HG03135 (cell line): ENCODE measurements around the gene KIR2DL1.
"Not testable (repeated sequence)": the region's sequence is repeated elsewhere in the genome, so short reads cannot be mapped to it uniquely, and the experiment has no call there.

Source experiments
- ATAC-seq: cut with Tn5 transposase; IDR thresholded peaks from one replicate; pipeline ENCODE4 v1.9.1; 2021; ENCODE audit warnings: mild to moderate bottlenecking, moderate library complexity; ENCODE audit not compliant: unreplicated experiment

The KIR2DL1 gene

GRCh38 chr19:54769646-54770045, at the start of gene KIR2DL1:
KIR2DL1 (plus strand) TSS chr19:54769793; CDS start chr19:54769851, 58 bp downstream.
- not testable (repeated sequence) for ATAC-seq

GRCh38 chr19:54724142-54724541, 45.5 kb upstream of the KIR2DL1 start, which contains the start of gene KIR3DL3:
KIR3DL3 (plus strand) TSS chr19:54724442; CDS start chr19:54724497, 55 bp downstream.
- no peak for ATAC-seq

GRCh38 chr19:54724644-54725043, 44.9 kb upstream of the KIR2DL1 start:
- ATAC-seq: no peak

GRCh38 chr19:54725321-54725720, 44.3 kb upstream of the KIR2DL1 start:
- no peak for ATAC-seq

GRCh38 chr19:54727562-54727961, 42.0 kb upstream of the KIR2DL1 start:
- no peak for ATAC-seq

GRCh38 chr19:54728167-54728566, 41.4 kb upstream of the KIR2DL1 start:
- ATAC-seq: no peak

GRCh38 chr19:54729416-54730188, 40.0 kb upstream of the KIR2DL1 start:
- ATAC-seq: no peak

- no peak for ATAC-seq
Measured at GRCh38 chr19:54731191-54731590, 38.4 kb upstream of the KIR2DL1 start.

- not testable (repeated sequence) for ATAC-seq
Measured at GRCh38 chr19:54738306-54738705, 31.3 kb upstream of the KIR2DL1 start, which contains the start of gene KIR2DL3. KIR2DL3 (plus strand) TSS chr19:54738513; CDS start chr19:54738546, 33 bp downstream.

GRCh38 chr19:54738715-54739114, 30.9 kb upstream of the KIR2DL1 start:
- no peak for ATAC-seq

- no peak for ATAC-seq
Measured at GRCh38 chr19:54739587-54740497, 29.8 kb upstream of the KIR2DL1 start.

GRCh38 chr19:54741950-54742349, 27.6 kb upstream of the KIR2DL1 start:
- not testable (repeated sequence) for ATAC-seq

GRCh38 chr19:54744080-54744479, 25.5 kb upstream of the KIR2DL1 start:
- not testable (repeated sequence) for ATAC-seq

- not testable (repeated sequence) for ATAC-seq
Measured at GRCh38 chr19:54747614-54748322, 21.8 kb upstream of the KIR2DL1 start.

GRCh38 chr19:54750276-54750675, 19.3 kb upstream of the KIR2DL1 start:
- not testable (repeated sequence) for ATAC-seq

GRCh38 chr19:54756204-54757110, 13.1 kb upstream of the KIR2DL1 start:
- not testable (repeated sequence) for ATAC-seq

GRCh38 chr19:54758577-54758976, 11.0 kb upstream of the KIR2DL1 start:
- ATAC-seq: not testable (repeated sequence)

GRCh38 chr19:54764219-54764618, 5.4 kb upstream of the KIR2DL1 start:
- not testable (repeated sequence) for ATAC-seq

GRCh38 chr19:54766464-54766863, 3.1 kb upstream of the KIR2DL1 start:
- not testable (repeated sequence) for ATAC-seq

GRCh38 chr19:54770511-54770910, 918 bp downstream of the KIR2DL1 start:
- ATAC-seq: not testable (repeated sequence)
